ENCODE results near the gene DHRS2. TPM values are rescaled to one million over a fixed set of nuclear protein-coding genes. Genes with fewer than 3 reads are reported as not detected.
A peak's percentile ranks its signal among the peaks of the same experiment; 100 is the strongest.

DHRS2 gene
- total and polyA plus RNA-seq, 2 of the 13 experiments (the other 11 are each of a cell fraction or from before 2014, with no cell fraction given): 1,621 to 3,021 TPM

DNA sequence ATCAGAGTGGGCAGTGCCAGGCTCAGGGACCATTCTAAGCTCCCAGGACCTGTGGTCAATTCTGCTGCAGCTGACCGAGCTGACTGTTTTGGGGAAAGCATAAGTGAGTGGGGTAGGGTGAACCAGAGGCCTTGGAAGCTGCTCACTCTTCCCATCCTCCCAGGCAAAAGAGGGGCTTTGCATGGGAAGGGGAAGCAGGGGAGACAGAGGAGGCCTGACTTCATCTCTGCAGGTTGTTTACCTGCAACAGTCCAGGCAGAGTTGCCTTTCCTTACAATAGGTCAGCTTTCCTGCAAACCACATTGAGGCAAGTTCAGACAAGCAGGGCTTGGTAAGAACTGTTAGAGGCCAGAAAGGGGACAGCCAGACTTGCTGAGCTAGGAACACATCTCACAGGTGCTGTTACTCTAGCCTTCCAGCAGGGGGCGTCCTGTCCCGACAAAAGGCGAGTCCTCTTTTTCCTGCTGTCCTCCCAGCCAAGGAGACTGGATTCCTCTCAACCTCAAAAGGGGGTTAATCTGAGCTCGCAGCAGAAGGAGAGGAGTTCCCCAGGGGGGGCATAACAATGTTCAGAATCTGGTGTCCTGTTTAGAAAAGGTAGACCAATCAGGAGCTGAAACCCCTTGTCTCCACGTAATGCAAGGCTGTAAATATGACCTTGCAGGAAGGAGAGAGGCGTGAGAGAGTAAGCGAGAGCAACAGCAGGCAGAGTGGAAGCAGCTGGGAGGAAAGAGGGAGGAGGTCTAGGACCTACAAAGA, 4.3 kb upstream of the DHRS2 start (continued):
- TF ChIP-seq ZNF142 (CRISPR knock-in tag; IDR thresholded peaks at IDR 0.05) (no peak), ZNF776 (CRISPR knock-in tag; IDR thresholded peaks at IDR 0.05) (no peak), ZMYM2 (CRISPR knock-in tag; IDR thresholded peaks at IDR 0.05) (no peak), SMAD9 (CRISPR knock-in tag; IDR thresholded peaks at IDR 0.05) (0 out of 2 replicates have a peak, but pooled peaks have one; percentile 68), ZNF740 (CRISPR knock-in tag; IDR thresholded peaks at IDR 0.05) (no peak), CAMTA2 (CRISPR knock-in tag; IDR thresholded peaks at IDR 0.05; ENCODE audit: borderline replicate concordance) (no peak), RAD51 (IDR thresholded peaks at IDR 0.05; ENCODE audit: borderline replicate concordance) (no peak), ZNF383 (CRISPR knock-in tag; IDR thresholded peaks at IDR 0.05; ENCODE audit: borderline replicate concordance) (no peak), ZNF143 (CRISPR knock-in tag; IDR thresholded peaks at IDR 0.05) (no peak), CHD4 (IDR thresholded peaks at IDR 0.05; ENCODE audit: borderline replicate concordance, low read length) (no peak; the same call in 1 of the 2 replicates), ZNF292 (CRISPR knock-in tag; IDR thresholded peaks at IDR 0.05; ENCODE audit: borderline replicate concordance, low read depth) (peak; percentile 99), ZNF337 (CRISPR knock-in tag; IDR thresholded peaks at IDR 0.05; ENCODE audit: borderline replicate concordance, low read depth) (no peak), ZFP37 (CRISPR knock-in tag; IDR thresholded peaks at IDR 0.05; ENCODE audit: borderline replicate concordance) (no peak), ZC3H13 (CRISPR knock-in tag; IDR thresholded peaks at IDR 0.05) (no peak), IKZF5 (CRISPR knock-in tag; IDR thresholded peaks at IDR 0.05) (peak; percentile 91; the same call in 1 of the 2 replicates), ZNF746 (CRISPR knock-in tag; IDR thresholded peaks at IDR 0.05) (no peak), SATB2 (CRISPR knock-in tag; IDR thresholded peaks at IDR 0.05) (no peak)
- TF ChIP-seq, protein P1, sequence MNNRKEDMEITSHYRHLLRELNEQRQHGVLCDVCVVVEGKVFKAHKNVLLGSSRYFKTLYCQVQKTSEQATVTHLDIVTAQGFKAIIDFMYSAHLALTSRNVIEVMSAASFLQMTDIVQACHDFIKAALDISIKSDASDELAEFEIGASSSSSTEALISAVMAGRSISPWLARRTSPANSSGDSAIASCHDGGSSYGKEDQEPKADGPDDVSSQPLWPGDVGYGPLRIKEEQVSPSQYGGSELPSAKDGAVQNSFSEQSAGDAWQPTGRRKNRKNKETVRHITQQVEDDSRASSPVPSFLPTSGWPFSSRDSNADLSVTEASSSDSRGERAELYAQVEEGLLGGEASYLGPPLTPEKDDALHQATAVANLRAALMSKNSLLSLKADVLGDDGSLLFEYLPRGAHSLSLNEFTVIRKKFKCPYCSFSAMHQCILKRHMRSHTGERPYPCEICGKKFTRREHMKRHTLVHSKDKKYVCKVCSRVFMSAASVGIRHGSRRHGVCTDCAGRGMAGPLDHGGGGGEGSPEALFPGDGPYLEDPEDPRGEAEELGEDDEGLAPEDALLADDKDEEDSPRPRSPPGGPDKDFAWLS (CRISPR knock-in tag; IDR thresholded peaks at IDR 0.05; ENCODE audit: borderline replicate concordance): 0 out of 2 replicates have a peak, but pooled peaks have one; percentile 36
- TF ChIP-seq, protein P2, sequence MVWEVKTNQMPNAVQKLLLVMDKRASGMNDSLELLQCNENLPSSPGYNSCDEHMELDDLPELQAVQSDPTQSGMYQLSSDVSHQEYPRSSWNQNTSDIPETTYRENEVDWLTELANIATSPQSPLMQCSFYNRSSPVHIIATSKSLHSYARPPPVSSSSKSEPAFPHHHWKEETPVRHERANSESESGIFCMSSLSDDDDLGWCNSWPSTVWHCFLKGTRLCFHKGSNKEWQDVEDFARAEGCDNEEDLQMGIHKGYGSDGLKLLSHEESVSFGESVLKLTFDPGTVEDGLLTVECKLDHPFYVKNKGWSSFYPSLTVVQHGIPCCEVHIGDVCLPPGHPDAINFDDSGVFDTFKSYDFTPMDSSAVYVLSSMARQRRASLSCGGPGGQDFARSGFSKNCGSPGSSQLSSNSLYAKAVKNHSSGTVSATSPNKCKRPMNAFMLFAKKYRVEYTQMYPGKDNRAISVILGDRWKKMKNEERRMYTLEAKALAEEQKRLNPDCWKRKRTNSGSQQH (CRISPR knock-in tag; IDR thresholded peaks at IDR 0.05; ENCODE audit: low read depth): no peak; the same call in 1 of the 2 replicates

Data from HepG2 (cell line).